NCI-H1105 (cell line): Measurements from ENCODE around the gene SLU7.
"Not testable (repeated sequence)": the region's sequence is repeated elsewhere in the genome, so short reads cannot be mapped to it uniquely, and the experiment has no call there.

Source experiments
- DNase-seq: peaks from one replicate; lab custom pipeline; 2025; lab: John Stamatoyannopoulos, UW

The SLU7 gene

DNA sequence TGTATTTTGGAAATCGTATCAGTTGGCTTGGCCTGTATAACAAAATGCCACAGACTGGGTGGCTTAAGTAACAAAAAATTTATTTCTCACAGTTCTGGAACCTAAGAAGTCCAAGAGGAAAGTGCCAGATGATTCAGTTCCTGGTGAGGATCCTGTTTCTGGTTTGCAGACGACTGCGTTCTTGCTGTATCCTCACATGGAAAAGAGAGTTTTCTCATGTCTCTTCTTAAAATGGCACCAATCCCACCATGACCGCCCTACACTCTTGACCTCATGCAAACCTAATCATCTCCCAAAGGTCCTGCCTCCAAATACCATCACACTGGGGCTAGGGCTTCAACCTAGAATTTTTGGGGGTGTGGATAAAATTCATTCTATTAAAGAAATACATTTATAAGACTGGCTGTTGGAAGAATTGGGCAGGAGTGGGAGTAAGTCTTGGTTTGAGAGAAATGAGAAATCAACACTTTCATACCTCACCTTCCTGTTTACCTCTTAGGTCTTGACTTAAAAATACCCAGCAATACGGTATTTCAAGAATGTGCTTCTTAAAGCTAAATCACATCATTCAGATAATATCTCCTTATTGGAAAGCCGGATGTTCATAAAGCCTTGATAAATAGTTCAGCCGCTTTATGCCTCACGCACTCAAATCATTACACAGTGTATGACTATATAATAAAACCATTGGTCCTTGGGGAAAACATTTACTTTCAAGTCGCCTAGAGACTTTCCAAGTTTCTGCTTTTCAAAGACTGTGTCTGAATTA is 31.5 kb upstream of the SLU7 start:
- no peak for DNase-seq

DNA sequence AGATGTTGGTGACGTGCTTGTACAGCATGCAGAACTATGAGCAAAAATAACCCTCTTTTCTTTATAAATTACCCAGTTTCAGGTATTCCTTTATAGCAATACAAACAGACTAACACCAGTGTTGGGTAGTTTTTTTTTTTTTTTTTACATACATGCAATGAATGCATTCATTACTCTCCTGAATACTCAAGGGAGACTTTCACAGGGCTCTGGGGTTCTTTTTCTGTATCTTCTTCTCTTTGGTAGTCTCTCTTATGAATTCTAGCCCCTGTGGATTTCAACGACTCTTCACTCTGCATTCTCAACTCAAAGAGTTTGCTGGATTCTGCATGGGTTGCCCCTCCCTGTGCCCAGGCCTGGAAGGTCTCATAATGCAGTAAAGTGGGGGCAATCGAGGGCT is 30.6 kb upstream of the SLU7 start:
- no peak for DNase-seq

DNA sequence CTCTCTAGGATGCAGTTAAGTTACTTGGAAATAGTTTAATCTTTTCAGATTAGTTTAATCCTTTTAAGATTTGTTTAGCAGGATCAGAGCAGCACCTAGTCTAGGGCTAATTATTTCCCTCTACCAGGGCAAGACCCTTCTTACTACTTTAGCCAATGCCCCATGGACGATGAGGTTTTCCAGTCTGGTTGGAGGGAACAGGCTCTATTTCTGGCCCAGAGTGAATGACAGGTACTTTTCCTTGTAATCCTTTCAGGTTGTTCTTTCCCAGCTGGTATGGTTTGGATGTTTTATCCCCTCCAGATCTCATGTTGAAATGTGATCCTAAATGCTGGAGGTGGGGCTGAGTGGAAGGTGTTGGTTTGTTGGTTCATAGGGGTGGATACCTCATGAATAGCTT is 30.0 kb upstream of the SLU7 start:
- no peak for DNase-seq

DNA sequence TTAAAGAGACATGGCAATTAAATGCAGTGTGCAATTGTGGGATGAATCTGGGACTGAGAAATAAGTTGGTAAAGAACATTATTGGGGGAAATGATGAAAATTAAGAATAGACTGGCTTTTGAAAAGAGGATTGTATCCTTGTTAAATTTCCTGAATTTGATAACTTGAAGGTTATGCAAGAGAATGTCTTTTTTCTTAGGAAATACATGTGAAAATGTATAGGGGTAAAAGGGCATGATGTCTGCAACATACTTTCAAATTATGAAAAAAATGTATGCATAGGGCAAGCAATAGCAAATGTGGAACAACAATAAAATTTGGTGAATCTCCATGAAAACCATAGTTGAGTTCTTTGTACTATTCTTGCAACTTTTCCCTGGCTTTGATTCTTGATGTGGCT is 26.9 kb upstream of the SLU7 start:
- DNase-seq, result no peak

DNA sequence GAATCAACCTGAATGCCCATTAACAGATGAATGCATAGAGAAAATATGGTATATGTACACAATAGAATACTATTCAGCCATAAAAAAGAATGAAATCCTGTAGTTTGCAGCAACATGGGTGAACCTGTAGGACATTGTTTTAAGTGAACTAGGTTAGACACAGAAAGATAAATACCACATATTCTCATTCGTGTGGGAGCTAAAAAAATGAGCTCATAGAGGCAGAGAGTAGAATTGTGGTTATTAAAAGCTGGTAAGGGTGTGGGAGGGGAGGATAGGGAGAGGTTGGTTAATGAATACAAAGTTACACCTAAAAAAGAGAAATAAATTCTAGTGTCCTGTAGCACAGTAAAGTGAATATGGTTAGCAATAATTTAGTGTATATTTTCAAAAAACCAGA is 26.3 kb upstream of the SLU7 start:
- no peak for DNase-seq

DNA sequence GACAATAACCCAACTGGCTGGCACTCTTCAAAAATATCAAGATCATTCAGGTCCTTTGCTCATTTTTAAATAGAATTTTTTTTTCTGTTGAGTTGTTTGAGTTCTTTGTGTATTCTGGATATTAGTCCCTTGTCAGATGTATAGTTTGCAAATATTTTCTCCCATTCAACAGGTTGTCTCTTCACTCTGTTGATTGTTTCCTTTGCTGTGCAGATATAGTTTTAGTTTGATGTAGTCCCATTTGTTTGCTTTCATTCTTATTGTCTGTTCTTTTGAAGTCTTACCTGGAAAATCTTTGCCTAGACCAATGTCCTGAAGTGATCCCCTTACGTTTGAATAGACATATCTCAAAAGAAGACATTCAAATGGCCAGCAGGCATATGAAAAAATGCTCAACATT is 25.5 kb upstream of the SLU7 start:
- DNase-seq, result no peak

DNA sequence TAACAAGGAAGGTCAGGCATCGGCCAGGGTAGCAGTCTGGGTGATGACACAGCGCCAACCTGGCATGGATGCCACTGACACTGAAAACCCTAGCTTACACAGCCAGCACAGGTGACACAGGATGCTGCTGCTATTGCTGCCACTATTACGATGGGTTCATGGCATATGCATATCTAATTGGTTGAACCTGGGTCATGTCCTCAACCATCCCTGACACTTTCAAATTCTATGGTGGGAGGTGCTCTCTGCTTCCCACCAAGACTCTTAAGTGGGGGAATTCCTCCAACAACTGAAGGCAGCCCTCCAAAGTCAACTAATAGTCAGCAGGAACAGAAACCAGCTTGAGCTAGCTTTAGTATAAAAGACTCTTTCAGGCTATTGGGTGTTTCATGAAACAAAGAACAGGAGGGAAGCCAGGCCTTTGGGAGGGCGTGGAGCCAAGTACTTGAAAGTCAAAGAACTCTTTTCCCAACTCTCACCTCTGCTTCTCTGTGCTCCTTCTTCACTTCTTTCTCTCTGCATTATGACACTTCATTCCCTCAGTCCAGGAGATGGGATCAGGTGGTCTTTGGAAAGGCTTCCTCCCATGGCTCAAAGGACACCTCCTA is 24.0 kb upstream of the SLU7 start:
- no peak for DNase-seq

DNA sequence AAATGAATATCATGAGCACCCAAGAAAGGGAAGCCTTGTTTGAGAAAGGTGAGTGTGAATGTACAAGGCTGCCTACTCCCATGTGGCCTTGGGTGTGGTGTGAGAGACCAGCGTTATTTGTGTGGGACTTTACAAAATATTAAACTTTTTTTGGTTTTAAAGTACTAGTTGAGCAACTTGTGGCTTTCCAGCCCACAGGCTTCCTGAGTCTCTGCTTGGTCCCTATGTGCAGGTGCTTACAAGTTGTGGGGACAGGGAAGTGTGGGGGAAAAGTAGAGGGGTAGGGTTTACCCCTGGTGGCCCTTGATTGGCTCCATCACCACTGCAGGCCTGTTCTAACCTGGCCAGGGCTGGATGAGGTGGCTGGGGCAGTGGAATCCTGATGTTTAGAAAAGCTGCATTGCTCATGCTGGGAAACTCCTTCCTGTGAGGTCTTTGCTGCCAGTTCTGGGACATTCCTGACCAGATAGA is 22.5 kb upstream of the SLU7 start:
- no peak for DNase-seq

DNA sequence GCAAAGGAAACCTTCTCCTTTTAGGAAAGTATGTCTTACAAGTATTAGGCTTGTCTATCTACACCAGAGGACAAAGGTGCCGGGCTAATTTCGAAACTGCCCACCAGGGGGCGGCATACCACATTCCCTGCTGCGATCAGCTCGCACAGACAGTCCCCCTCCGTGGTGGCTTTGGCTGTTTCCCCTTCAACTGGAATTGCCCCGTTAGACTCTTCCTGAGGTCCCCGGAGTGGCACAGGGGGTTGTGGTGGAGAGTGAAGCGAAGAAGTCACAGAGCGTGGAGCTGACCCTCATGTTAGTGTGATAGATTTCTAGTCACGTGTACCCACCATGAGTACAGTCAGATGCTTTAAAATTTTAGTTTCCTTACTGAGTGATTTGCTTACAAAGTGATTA is 20.3 kb upstream of the SLU7 start:
- DNase-seq, result peak; percentile 44

DNA sequence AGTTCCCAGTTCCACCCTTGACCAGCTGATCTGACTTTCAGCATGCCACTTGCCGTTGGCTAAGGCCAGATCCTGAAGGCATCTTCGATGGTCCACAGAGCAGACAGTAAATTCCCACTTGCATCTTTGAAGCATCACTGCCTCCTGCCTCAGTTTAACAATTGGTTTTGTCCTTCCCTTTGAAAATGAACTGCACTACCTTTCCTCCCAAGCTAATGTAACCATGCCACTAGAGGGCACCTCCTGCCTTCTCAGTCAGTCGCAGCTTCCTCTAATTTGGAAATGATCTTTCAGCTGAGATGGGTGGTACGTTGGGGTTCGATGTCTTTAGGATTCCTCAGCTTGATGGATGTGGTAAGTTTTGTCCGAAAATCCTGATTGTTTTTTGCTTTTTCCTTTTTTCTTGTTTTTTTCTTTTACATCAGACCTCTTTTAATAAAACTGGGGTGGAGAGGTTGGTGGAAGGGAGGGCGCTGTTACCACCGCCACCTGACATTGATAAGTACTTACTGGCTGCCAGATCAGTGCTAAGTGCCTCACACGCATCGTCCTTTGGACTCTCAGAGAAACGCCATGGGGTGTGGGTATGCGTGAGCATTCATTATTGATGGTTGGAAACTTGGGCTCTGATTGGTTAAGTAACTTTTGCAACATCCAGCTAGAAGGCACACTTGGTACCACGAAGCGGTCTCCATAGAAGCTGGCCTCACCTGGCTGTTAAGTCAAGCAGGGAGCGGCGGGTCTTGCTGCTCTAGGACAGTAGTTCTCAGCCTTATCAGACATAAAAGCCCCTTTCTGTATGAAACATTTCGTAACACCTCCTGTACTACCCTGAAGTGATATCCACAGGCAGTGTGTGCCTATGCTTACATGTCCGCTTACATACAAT is 19.7 kb upstream of the SLU7 start:
- DNase-seq, result peak; percentile 33

DNA sequence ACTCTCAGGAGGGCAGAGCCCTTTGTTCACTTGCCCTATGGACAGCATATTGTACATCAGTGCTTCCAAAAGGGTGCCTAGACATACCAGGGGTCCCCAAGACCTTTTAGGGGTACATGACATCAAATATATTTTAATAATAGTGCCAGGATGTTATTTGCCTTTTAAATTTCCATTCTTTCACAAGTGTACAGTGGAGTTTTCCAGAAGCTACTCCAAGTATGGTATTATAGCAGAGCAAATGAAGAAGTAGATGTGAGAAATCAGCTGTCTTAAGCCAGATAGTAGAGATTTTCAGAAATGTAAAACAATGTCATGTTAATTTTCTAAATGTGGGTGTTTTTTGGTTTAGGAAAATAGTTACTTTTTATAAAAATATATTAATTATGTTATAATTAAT is 18.4 kb upstream of the SLU7 start:
- no peak for DNase-seq

DNA sequence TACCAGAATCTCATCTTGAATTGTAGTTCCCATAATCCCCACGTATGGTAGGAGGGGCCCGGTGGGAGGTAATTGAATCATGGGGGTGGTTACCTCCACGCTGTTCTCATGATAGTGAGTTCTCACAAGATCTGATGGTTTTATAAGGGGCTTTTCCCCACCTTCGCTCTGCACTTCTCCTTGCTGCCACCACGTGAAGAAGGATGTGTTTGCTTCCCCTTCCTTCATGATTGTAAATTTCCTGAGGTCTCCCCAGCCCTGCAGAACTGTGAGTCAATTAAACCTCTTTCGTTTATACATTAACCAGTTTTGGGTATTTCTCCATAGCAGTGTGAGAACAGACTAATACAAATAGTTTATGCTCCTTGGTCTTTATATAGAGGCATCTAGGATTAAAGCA is 17.8 kb upstream of the SLU7 start:
- DNase-seq, result not testable (repeated sequence)

DNA sequence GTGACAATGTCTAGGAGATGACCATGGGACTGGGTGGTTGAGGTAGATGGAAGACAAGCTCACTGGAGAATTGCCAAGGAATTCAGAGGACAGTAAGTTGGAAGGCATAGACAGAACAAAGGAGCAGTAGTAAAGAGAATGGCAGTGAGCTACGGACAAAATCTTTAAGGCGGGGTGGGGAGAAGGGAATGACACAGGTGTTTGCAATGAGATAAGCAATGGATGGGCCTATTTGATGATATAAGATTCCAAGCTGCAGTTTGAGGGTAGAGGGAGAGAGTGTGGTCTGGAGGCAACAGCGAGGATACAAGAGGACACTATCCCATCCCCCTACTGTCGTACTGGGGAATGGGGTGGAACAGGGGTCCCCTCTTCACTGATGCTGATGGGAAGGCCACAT is 17.1 kb upstream of the SLU7 start:
- DNase-seq, result no peak

DNA sequence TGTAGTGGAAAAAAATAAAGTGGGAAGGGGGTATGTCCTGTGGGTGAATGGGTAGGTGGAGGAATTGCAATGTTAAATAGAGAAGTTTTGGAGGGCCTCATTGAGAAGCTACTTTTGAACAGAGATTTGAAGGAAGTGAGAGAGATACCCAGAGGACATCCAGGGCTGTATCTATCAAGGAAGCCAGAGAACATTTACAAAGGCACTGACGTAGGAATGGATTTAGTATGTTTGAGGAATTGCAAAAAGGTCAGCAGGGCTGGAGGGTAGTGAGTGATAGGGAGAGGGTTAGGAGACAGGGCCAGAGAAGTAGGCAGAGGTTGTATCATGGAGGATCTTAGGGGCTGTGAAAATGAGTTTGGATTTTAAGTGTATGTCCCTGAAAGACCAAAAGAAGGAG is 16.7 kb upstream of the SLU7 start:
- DNase-seq, result no peak

DNA sequence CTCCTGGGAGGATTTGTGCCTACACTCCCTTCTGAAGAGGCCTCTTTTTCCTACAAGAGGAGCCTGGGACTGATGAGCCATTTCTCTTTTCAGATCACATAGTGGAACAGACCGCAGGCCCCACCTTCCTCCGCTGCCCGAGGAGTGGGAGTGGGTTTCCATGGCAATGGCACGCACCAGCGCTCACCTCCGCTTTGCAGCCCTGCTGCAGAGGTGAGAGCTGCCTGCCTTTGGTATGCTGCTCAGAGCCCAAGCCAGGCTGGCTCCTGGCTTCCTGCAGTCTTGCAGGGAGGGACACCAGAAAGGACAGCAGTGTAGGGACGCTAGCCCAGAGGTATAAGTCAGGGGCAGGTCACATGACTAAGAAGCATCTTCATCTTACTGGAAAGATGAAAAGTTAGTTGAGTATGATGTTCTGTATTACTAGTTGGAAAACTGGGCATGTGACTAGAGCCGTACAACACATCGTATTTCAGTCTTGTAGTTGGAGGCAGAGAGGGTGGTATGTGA is 15.2 kb upstream of the SLU7 start:
- DNase-seq, result peak; percentile 61

DNA sequence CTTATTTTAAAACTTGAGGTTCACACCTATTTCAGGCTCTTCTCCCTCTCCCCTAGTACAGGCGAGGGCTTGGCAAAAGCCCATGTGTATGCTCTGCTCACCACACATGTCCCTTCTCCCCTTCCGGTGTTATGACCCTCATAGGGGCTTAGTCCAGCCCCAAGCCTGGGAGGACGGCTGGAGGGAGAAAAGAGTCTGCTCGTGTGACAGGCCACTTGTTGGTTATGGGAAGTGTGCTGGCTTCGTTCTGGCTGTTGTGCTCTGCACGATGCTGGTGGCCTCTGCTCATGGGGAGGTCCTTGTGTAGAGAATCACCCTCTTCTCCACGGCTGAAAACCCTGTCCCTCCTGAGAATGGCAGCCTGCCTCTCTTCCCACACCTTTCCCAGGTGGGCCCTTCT is 13.9 kb upstream of the SLU7 start:
- DNase-seq, result no peak

DNA sequence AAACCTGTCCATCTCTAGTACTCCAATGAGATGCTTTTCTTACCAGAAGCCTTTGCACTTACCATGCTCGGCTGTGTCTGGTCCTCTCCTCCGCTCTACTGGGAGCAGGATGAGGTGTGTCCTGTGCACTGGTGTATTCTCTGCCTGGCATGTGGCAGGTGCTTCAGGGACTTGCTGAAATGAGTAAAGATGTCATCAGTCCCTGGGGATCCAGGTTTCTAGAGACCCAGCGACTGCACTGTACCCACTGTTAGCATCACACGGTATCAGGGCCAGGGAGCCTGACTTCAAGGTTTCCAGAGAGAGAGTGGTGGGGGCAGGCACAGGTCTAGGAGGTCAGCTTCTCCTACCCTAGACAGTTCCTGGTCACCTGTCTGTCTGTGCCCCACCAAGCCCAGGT is 13.3 kb upstream of the SLU7 start:
- DNase-seq, result no peak

DNA sequence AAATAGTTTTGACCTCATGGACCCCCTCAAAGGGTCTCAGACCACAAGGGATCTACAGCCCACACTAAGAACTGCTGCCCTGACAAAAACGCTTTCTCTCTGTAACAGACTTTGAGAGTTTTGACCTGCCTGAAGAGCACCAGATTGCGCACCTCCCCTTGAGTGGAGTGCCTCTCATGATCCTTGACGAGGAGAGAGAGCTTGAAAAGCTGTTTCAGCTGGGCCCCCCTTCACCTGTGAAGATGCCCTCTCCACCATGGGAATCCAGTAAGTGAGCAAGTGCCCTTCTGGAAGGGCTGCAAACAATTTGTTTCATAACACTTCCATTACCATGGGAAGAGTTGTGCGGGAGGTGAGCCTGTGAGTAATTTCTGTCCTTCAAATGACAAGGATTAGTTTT is 8.7 kb upstream of the SLU7 start:
- no peak for DNase-seq

DNA sequence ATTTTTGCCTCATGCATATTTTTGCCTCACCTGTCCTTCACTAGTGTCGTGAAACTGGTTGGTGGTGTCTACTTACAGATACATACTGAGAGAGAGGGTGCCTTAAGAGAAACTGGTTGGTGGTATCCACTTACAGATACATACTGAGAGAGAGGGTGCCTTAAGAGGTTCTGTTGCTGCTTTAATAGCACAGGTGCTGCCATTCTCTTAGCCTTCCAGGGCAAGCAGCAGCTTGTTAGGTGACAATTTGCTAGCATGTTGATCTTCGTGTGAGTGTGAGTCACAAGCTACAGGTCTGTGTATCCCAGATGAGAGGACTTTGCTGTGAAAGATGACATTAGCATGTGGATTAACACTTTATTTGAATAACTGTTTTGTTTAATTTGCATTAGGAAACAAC is 4.2 kb upstream of the SLU7 start:
- DNase-seq, result peak; percentile 23

DNA sequence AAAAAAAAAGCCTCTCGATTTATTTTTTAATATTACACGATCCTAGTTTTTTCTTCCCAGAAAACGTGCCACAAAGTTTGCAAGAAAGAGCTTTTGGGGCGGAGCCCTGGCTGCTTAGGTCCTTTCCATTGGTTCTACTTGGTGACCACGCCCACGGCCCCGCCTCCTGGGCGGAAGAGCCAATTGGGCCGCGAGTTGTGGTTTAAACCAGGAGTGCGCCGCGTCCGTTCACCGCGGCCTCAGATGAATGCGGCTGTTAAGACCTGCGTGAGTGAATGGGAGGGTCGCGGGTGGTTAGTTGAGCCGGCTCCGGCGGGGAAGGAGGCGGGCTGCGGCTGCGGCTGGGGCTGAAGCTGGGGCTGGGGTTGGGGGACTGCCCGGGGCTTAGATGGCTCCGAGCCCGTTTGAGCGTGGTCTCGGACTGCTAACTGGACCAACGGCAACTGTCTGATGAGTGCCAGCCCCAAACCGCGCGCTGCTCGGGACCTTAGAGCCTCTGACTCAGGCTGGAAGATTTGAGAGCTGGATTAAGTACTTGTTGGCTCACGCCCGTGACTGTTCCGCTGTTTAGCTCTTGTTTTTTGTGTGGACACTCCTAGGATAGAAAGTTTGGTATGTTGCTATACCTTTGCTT is 2.9 kb upstream of the SLU7 start, which contains the start of gene PTTG1:
Gene PTTG1, plus strand, starts transcription at position 231 of the 634 bp plus-strand sequence. CDS start 458 bp downstream, outside the sequence.
- peak; percentile 86 for DNase-seq

DNA sequence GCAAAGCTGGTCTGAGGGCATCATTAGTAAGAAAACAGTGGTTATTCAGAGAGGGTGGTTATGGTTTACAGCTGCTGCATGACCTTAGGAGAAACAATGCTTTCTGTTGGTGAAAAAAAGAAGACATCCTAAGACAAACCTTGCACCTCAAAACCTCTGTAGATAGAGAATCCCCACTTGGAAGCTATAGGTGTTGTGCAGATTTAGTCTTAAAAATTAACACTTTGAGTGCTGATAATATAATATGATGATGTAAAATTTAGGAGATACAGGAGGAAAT is 1.4 kb upstream of the SLU7 start:
- no peak for DNase-seq
